ELF-1 (cell line): ENCODE results near the gene RGS19.
"Not testable (repeated sequence)": the region's sequence is repeated elsewhere in the genome, so short reads cannot be mapped to it uniquely, and the experiment has no call there.

Experiments
- DNase-seq: peaks from one replicate; pipeline ENCODE4 v3.0.0-alpha.2; 2016; ENCODE audit warnings: low read depth, low spot score

Gene RGS19

GRCh38 chr20:64095455-64095854 is 16.1 kb upstream of the RGS19 start:
- no peak for DNase-seq

- DNase-seq: peak; percentile 60
These were observed 13.7 kb upstream of the RGS19 start for GRCh38 chr20:64093013-64093503.

- no peak for DNase-seq
These were observed 13.1 kb upstream of the RGS19 start for GRCh38 chr20:64092258-64093012.

GRCh38 chr20:64091770-64092169 is 12.5 kb upstream of the RGS19 start:
- no peak for DNase-seq

- no peak for DNase-seq
These were observed 12.0 kb upstream of the RGS19 start for GRCh38 chr20:64091340-64091739.

GRCh38 chr20:64090165-64090564 is 10.8 kb upstream of the RGS19 start:
- DNase-seq: no peak

- not testable (repeated sequence) for DNase-seq
These were observed 9.3 kb upstream of the RGS19 start for GRCh38 chr20:64088586-64088985.

GRCh38 chr20:64087226-64087825 is 8.0 kb upstream of the RGS19 start:
- DNase-seq: not testable (repeated sequence)

- DNase-seq: no peak
These were observed 7.5 kb upstream of the RGS19 start for GRCh38 chr20:64086801-64087200.

- no peak for DNase-seq
These were observed 5.4 kb upstream of the RGS19 start for GRCh38 chr20:64084685-64085152.

GRCh38 chr20:64083804-64084684 is 4.7 kb upstream of the RGS19 start, which contains the start of gene LKAAEAR1:
Gene LKAAEAR1 (minus strand): TSS chr20:64084398. CDS start chr20:64084219, 179 bp downstream.
- DNase-seq: no peak

- DNase-seq: peak; percentile 87
These were observed 4.1 kb upstream of the RGS19 start for GRCh38 chr20:64083378-64083803.

GRCh38 chr20:64082820-64083377 is 3.6 kb upstream of the RGS19 start:
- DNase-seq: no peak

- no peak for DNase-seq
These were observed 2.9 kb upstream of the RGS19 start for GRCh38 chr20:64082126-64082731.

GRCh38 chr20:64081624-64081964 is 2.3 kb upstream of the RGS19 start:
- no peak for DNase-seq

GRCh38 chr20:64080813-64081623 is 1.7 kb upstream of the RGS19 start:
- DNase-seq: no peak

GRCh38 chr20:64080013-64080812 is 895 bp upstream of the RGS19 start, which contains the start of gene OPRL1:
Gene OPRL1 (plus strand): TSS chr20:64080082. CDS start chr20:64092721, 12,639 bp downstream.
- DNase-seq: no peak

GRCh38 chr20:64078934-64079272 is 415 bp downstream of the RGS19 start:
- DNase-seq: no peak

GRCh38 chr20:64077876-64078551 is 1.3 kb downstream of the RGS19 start:
- no peak for DNase-seq
